GM12891 (cell line): ENCODE data around the gene IFIT5.

Experiments
- DNase-seq: peaks from one replicate; pipeline ENCODE4 v3.0.0; 2011; ENCODE audit warnings: low spot score; ENCODE audit not compliant: insufficient read length
- FAIRE-seq: peaks from 2 replicates; lab custom pipeline; 2011; peaks lifted over from hg19 to GRCh38; lab: Jason Lieb, UNC
- PAX5 ChIP-seq: IDR thresholded peaks from 2 replicates; pipeline ENCODE4 v1.6.1; 2011; ENCODE audit warnings: low read length, moderate library complexity, mild to moderate bottlenecking; ENCODE audit not compliant: insufficient read depth, severe bottlenecking
- POLR2A ChIP-seq: IDR thresholded peaks from 2 replicates; pipeline ENCODE4 v1.6.1; 2011; ENCODE audit warnings: low read depth, low read length, control low read depth
- POLR2AphosphoS5 ChIP-seq: IDR thresholded peaks from 2 replicates; pipeline ENCODE4 v1.6.1; 2011; ENCODE audit warnings: low read depth, low read length, control low read depth
- POU2F2 ChIP-seq: IDR thresholded peaks from 2 replicates; pipeline ENCODE4 v1.6.1; 2011; ENCODE audit warnings: low read depth, mild to moderate bottlenecking, control low read depth, low read length, moderate library complexity
- SPI1 ChIP-seq: IDR thresholded peaks from 2 replicates; pipeline ENCODE4 v1.6.1; 2011; ENCODE audit warnings: low read depth, low read length, control low read depth
- TAF1 ChIP-seq: IDR thresholded peaks from 2 replicates; pipeline ENCODE4 v1.6.1; 2011; ENCODE audit warnings: low read depth, low read length, control low read depth

Gene IFIT5

DNA sequence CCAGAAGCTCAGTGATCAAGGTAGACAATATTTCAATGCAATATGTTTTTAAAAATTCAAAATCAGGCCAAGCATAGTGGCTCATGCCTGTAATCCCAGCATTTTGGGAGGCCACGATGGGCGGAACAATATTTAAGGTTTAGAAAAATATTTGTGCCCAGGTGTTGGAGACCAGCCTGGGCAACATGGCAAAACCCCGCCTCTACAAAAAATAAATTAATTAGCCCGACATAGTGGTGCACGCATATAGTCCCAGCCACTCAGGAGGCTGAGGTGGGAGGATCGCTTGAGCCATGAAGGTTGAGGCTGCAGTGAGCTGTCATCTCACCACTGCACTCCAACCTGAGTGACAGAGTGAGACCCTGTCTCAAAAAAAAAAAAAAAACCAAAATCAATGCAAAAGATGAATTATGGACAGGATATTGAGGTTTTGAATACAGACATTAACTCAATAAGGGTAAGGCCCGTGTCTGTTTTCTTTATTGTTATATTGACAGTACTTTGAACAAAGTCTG lies 913 bp upstream of the IFIT5 start:
- TF ChIP-seq TAF1 = no peak
- no peak for TF ChIP-seq POLR2A
- TF ChIP-seq PAX5 = no peak
- TF ChIP-seq POLR2AphosphoS5 = no peak
- no peak for TF ChIP-seq SPI1
- TF ChIP-seq POU2F2 = no peak
- DNase-seq = no peak

DNA sequence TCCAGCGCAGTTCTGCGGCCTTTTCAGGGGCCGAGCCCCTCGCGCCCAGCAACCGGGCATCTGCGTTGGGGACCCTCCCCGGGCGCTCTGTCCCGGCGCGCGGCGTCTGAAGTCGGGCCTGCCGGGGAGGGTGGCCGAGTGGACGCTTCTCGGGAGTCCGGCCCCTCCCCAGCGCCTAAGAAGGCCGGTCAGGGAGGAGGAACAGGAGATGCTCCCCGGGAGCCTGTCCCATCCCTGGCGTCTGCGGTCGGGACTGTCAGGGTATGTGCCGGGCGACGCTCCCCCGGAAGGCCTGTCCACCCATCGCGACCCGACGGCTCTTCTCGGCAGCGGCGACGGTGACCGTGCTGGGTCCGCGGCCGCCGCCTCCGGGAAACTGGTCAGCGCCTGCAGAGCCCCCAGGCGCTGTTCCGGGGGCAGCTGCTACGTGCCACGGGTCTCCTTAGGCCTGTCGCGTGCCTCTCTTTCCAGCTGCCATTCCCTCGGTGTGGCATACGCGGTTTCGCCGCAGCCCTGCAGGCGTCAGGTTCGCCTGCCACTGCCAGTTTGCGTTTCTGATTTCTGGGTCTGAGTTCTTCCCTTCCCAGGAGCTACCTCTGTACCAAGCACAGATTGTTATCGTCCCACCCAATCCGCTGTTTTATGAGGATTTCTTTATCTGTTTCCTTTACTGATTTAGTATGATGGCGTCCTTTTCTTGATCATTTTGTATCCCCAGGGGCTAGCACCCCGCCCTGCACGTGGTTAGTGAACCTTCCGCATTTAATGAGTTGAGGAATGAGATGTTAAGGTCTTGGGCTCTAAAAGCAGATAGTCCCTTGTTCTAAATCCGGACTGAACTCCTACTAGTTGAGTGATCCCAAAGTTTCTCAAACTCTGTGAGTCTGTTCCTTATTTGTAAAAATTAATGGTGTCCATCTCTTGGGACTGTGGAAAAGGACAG lies 782 bp downstream of the IFIT5 start:
- TF ChIP-seq POLR2A = 0 out of 2 replicates have a peak, but pooled peaks have one; percentile 6
- peak; percentile 12; the same call in 1 of the 2 replicates for TF ChIP-seq TAF1
- no peak for TF ChIP-seq POU2F2
- peak; percentile 38 for FAIRE-seq
- DNase-seq = peak; percentile 28

More for the DNA sequence above, 913 bp upstream of the IFIT5 start:
- FAIRE-seq = no peak

DNA sequence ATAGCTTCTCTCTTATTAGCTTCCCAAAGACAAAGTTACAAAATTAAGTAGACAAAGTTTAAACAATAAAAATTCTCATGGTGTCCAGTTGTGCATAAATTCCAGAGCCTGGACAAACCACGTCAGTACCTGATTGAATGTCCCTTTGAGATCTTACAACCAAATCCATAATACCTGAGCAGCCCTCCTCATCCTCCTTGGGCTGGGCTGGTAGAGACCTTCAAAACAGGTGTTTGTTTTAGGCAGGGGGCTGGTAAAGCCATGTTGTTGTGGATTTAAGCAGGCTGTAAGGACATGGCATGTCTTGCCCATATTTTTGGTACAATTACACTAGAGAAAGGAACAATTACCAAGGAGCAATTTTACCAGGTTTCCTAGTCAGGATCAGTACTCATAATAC lies 2.1 kb downstream of the IFIT5 start:
- DNase-seq = no peak
- no peak for FAIRE-seq
- no peak for TF ChIP-seq POLR2A
- no peak for TF ChIP-seq POLR2AphosphoS5
- no peak for TF ChIP-seq SPI1
- no peak for TF ChIP-seq TAF1
- TF ChIP-seq POU2F2 = no peak
- TF ChIP-seq PAX5 = no peak

DNA sequence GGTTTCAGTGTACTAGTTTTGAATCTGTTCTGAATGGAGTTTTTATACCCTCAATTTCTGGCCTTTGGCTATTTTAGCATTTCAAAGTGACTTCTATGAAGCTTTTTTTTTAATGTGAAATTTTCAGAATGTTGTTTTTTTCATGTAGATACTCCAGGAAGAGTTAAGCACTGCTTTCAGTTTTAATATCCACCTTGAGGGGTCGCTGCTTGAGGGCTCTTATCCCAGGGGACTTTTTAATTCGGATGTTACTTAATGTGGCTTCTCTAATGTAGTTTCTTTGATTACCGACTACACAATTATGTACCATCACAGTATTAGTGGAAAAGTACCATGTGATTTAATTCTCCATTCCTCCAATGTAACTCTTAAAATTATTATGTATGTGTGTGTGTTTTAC lies 5.2 kb downstream of the IFIT5 start:
- no peak for TF ChIP-seq POU2F2
- TF ChIP-seq SPI1 = no peak
- TF ChIP-seq TAF1 = no peak
- TF ChIP-seq PAX5 = no peak
- TF ChIP-seq POLR2AphosphoS5 = no peak
- no peak for TF ChIP-seq POLR2A
- FAIRE-seq (no peak), DNase-seq (no peak)

DNA sequence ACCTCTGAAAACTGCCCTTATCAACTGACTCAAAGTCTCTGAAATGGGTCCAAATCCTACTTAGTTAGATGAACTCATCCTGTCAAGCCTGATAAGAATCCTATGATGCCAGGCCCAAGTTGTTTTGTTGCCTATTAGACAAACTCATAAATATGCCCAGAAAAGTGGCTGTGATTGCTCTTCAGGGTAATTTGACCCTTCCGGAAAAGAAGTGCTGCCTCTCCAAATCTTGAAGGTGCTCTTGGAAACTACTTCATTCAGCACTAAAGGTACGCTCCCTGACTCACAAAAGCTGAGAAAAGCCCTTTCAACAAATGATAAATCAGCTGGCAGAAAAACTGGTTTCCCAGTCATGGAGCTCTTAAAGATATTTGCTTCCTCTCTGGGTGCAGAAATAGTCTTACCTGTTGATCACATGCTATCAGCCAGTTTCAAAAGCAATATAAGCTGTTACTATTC lies 6.7 kb downstream of the IFIT5 start:
- no peak for TF ChIP-seq TAF1
- no peak for TF ChIP-seq POLR2AphosphoS5
- TF ChIP-seq POU2F2 = no peak
- FAIRE-seq (peak; percentile 33), DNase-seq (no peak)

DNA sequence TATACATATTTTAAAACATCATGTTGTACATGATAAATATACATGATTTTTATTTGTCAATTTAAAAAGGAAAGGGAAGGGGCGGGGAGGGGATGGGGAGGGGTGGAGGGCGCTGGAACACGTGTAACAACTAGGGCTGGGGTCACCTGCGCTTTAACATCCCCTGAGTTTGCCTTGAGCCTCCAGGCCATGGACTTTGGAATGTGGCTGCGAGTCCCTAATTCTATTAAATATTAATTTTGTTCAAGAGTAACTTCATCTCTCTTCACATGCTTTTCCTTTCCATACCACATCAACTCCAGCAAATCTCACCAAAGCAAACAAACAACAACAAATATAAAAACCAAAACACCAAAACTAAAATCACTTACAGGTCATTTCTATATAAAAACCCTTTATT lies 10.6 kb downstream of the IFIT5 start:
- no peak for DNase-seq
- FAIRE-seq = no peak
- TF ChIP-seq POU2F2 (no peak), PAX5 (no peak), SPI1 (no peak), POLR2AphosphoS5 (no peak), TAF1 (no peak), POLR2A (no peak)

DNA sequence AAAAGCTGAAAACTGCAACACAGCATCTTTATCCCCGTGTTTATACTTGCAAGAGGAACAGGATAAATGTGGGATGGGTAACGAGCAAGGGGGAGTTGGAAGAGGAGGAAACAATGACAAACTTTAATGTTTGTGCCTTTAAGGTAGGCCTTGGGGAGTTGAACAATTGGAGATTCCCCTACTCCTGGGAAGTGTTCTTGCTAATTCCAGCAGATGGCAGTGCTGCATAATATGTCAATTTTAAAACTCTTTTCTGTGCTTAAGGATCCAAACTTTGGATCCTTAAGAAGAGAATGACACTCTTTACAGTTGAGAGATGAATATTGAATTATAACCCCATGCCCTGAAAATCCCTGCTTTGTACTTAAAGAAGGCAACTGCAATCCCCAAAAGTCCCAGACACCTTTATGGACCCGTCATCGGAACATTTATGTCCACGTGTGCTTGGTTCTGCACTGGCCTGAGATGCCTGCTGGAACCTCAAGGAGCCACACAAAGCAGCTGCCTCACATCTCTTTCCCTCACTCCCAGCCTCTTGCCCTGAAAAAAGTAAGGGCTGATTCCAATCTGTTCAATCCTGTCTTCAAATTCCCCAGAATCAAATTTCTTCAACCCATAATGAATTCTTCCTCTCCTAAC lies 12.0 kb downstream of the IFIT5 start:
- FAIRE-seq (peak; percentile 84), DNase-seq (no peak)
- no peak for TF ChIP-seq PAX5
- no peak for TF ChIP-seq POLR2A
- no peak for TF ChIP-seq SPI1
- TF ChIP-seq TAF1 = no peak
- no peak for TF ChIP-seq POU2F2
- no peak for TF ChIP-seq POLR2AphosphoS5

DNA sequence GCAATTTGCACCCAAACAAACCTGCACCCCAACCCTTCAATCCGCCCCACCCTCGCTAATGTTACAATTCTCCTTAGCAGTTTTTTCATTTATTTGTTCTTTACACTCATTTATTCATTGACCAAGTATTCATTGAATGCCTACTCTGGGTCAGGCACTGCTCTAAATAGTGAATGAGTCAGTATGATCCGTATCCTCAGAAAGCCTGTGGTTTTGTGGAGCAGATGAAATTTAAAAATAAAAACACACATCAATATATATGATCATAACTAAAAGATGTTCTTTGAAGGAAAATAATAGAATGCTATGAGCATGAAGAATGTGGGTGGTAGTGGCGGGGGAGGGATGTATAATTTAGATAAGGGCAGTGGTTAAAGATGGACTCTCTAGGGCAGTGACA lies 13.3 kb downstream of the IFIT5 start:
- TF ChIP-seq POLR2AphosphoS5 (no peak), TAF1 (no peak), SPI1 (no peak), POU2F2 (no peak), POLR2A (no peak), PAX5 (no peak)
- FAIRE-seq (no peak), DNase-seq (no peak)

DNA sequence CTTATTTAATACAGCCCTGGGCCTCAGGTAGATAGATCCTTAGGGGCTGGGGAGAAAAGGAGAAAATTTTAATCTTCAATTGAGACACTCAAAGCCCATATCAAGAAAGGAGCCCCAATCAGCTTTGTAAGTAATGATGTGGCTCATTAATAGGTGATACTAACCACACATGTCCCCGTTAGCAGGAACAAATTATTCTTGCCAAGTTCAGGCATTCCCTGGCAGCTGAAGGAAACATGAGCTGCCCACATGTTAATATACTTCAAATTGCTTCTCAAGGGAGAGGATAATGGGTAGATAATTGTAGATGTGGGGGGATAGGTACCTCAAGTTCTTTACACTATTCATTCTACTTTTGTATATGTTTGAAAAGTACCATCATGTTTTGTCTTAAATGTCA lies 14.5 kb downstream of the IFIT5 start:
- no peak for TF ChIP-seq SPI1
- no peak for TF ChIP-seq PAX5
- TF ChIP-seq POLR2AphosphoS5 = no peak
- TF ChIP-seq POU2F2 = no peak
- no peak for TF ChIP-seq POLR2A
- no peak for TF ChIP-seq TAF1
- DNase-seq (no peak), FAIRE-seq (no peak)

DNA sequence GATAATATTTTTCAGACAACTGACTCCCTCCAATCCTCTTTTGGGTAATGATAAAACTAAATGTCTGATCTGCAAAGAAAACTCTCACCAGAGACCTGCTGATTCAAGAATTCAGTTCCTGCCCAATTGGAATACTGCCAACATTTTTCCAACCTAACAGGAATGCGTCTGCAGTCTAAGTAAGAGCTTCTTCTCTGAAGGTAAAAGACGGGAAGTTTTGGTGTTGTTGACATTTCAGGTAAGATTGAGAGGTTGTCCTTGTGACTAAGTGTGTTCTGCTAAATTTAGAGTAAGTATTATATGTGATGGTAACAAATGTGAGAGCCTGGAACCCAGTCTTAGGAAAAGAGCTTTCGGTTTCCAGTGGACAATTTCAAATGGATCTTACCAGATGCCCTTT lies 17.6 kb downstream of the IFIT5 start:
- no peak for TF ChIP-seq POLR2A
- TF ChIP-seq TAF1 = no peak
- no peak for TF ChIP-seq POLR2AphosphoS5
- no peak for TF ChIP-seq POU2F2
- no peak for TF ChIP-seq PAX5
- no peak for TF ChIP-seq SPI1
- FAIRE-seq (no peak), DNase-seq (no peak)
